GM12878 (cell line): Measurements from ENCODE around the gene TSC22D1.

Experiments
- ATF7 ChIP-seq: fragments of 450-650 bp; IDR thresholded peaks from 2 replicates; pipeline ENCODE4 v1.6.1; 2016; ENCODE audit warnings: low read depth, mild to moderate bottlenecking
- EGR1 ChIP-seq, 2 experiments: IDR thresholded peaks; 1 replicate in 1 of 2; 2 replicates in 1 of 2; pipeline ENCODE4 v1.6.1; 2011 to 2012; ENCODE audit warnings: low read depth in 2 of 2, low read length in 2 of 2, borderline replicate concordance in 1 of 2, mild to moderate bottlenecking in 1 of 2, moderate library complexity in 1 of 2
- KAT2A ChIP-seq: conservative IDR thresholded peaks from 2 replicates; pipeline ENCODE4 v1.6.1; 2011; ENCODE audit warnings: low read depth, low read length; ENCODE audit not compliant: control insufficient read depth
- NR2C2 ChIP-seq: IDR thresholded peaks from 2 replicates; pipeline ENCODE4 v1.6.1; 2011; ENCODE audit warnings: borderline replicate concordance, low read depth; ENCODE audit not compliant: control insufficient read depth, insufficient read length
- NRF1 ChIP-seq: conservative IDR thresholded peaks from 2 replicates; pipeline ENCODE4 v1.6.1; 2011; ENCODE audit warnings: mild to moderate bottlenecking, low read depth, low read length, improper control_type of control experiment
- POLR2AphosphoS2 ChIP-seq: IDR thresholded peaks from 2 replicates; pipeline ENCODE4 v1.6.1; 2011; ENCODE audit warnings: low read depth, mild to moderate bottlenecking, low read length, improper control_type of control experiment, moderate library complexity
- RAD51 ChIP-seq: fragments of 450-650 bp; IDR thresholded peaks from 2 replicates; pipeline ENCODE4 v1.6.1; 2016; ENCODE audit warnings: moderate library complexity, mild to moderate bottlenecking, inconsistent platforms
- YY1 ChIP-seq: IDR thresholded peaks from 2 replicates; pipeline ENCODE4 v1.6.1; 2011; ENCODE audit warnings: low read depth, mild to moderate bottlenecking, low read length
- ZNF24 ChIP-seq: fragments of 450-650 bp; IDR thresholded peaks from 2 replicates; pipeline ENCODE4 v1.6.1; 2017; ENCODE audit warnings: antibody characterized with exemption, mild to moderate bottlenecking
- TF ChIP-seq, protein P1 (sequence below), 3 experiments: IDR thresholded peaks in 2 of 3; conservative IDR thresholded peaks in 1 of 3; 2 replicates each; pipeline ENCODE4 v1.5.1; 2011; ENCODE audit warnings: low read depth in 3 of 3, low read length in 3 of 3, mild to moderate bottlenecking in 3 of 3, control low read depth in 2 of 3, moderate library complexity in 2 of 3, inconsistent platforms in 1 of 3, mixed read lengths in 1 of 3; ENCODE audit not compliant: control insufficient read depth in 2 of 3, insufficient read depth in 1 of 3; ENCODE audit errors: extremely low read depth in 1 of 3
- TF ChIP-seq, protein P2 (sequence below): fragments of 450-650 bp; IDR thresholded peaks from 2 replicates; pipeline ENCODE4 v1.6.1; 2017; ENCODE audit warnings: mild to moderate bottlenecking

DNA sequence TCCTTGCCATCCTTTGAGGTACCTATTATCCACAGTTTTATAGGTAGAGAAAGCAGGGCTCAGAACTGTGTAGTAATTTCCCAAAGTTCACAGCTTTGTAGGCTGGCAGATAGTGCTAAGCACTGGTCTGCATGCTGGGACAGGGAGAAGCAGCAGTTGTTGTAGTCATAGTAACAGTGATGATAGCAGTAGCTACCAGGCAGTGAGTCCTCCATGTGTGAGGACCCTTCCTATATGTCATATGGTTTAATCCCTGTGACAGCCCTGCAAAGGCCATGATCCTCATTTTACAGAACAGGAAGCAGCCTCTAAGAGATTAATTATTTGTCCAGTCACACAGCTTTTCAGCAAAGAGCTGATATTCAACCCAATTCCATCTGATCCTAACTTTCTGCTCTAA, 181.5 kb downstream of the TSC22D1 start:
- TF ChIP-seq NR2C2 (no peak), YY1 (no peak), RAD51 (no peak), NRF1 (no peak), KAT2A (no peak), POLR2AphosphoS2 (no peak), ZNF24 (no peak), EGR1 (IDR thresholded peaks at IDR 0.05; ENCODE audit: borderline replicate concordance in 1 of 2, low read depth in 2 of 2, low read length in 2 of 2) (no peak), ATF7 (no peak)
- TF ChIP-seq, protein P1, sequence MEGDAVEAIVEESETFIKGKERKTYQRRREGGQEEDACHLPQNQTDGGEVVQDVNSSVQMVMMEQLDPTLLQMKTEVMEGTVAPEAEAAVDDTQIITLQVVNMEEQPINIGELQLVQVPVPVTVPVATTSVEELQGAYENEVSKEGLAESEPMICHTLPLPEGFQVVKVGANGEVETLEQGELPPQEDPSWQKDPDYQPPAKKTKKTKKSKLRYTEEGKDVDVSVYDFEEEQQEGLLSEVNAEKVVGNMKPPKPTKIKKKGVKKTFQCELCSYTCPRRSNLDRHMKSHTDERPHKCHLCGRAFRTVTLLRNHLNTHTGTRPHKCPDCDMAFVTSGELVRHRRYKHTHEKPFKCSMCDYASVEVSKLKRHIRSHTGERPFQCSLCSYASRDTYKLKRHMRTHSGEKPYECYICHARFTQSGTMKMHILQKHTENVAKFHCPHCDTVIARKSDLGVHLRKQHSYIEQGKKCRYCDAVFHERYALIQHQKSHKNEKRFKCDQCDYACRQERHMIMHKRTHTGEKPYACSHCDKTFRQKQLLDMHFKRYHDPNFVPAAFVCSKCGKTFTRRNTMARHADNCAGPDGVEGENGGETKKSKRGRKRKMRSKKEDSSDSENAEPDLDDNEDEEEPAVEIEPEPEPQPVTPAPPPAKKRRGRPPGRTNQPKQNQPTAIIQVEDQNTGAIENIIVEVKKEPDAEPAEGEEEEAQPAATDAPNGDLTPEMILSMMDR (IDR thresholded peaks at IDR 0.05 in 2 of 3, conservative IDR thresholded peaks at IDR 0.05 in 1 of 3; ENCODE audit: control insufficient read depth in 2 of 3, extremely low read depth in 1 of 3, insufficient read depth in 1 of 3, low read depth in 3 of 3, low read length in 3 of 3): no peak
- TF ChIP-seq, protein P2, sequence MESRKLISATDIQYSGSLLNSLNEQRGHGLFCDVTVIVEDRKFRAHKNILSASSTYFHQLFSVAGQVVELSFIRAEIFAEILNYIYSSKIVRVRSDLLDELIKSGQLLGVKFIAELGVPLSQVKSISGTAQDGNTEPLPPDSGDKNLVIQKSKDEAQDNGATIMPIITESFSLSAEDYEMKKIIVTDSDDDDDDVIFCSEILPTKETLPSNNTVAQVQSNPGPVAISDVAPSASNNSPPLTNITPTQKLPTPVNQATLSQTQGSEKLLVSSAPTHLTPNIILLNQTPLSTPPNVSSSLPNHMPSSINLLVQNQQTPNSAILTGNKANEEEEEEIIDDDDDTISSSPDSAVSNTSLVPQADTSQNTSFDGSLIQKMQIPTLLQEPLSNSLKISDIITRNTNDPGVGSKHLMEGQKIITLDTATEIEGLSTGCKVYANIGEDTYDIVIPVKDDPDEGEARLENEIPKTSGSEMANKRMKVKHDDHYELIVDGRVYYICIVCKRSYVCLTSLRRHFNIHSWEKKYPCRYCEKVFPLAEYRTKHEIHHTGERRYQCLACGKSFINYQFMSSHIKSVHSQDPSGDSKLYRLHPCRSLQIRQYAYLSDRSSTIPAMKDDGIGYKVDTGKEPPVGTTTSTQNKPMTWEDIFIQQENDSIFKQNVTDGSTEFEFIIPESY: no peak
